HepG2 (cell line): ENCODE data around the gene C1QTNF1.

Experiments used
- ARNT ChIP-seq: fragments of 450-650 bp; IDR thresholded peaks from 2 replicates; pipeline ENCODE4 v1.6.1; 2017
- MXD4 ChIP-seq: IDR thresholded peaks from 2 replicates; pipeline ENCODE4 v1.6.1; 2016; ENCODE audit warnings: mild to moderate bottlenecking, missing biosample characterization, missing genetic modification reagents
- MYC ChIP-seq: sonication (generic); formaldehyde crosslinking; IDR thresholded peaks from 2 replicates; pipeline ENCODE4 v1.9.0; 2021; ENCODE audit warnings: missing genetic modification reagents, borderline replicate concordance
- NCOA1 ChIP-seq: sonication (generic); formaldehyde crosslinking; IDR thresholded peaks from 2 replicates; pipeline ENCODE4 v1.9.0; 2021; ENCODE audit warnings: missing genetic modification reagents
- SP2 ChIP-seq: sonication (generic); formaldehyde crosslinking; IDR thresholded peaks from 2 replicates; pipeline ENCODE4 v1.5.1; 2020; ENCODE audit warnings: mild to moderate bottlenecking, missing genetic modification reagents
- SSRP1 ChIP-seq: IDR thresholded peaks from 2 replicates; pipeline ENCODE4 v1.6.1; 2016; ENCODE audit warnings: control low read depth
- TF ChIP-seq, protein P1 (sequence below): IDR thresholded peaks from 2 replicates; pipeline ENCODE4 v1.6.1; 2012; ENCODE audit warnings: inconsistent platforms

DNA sequence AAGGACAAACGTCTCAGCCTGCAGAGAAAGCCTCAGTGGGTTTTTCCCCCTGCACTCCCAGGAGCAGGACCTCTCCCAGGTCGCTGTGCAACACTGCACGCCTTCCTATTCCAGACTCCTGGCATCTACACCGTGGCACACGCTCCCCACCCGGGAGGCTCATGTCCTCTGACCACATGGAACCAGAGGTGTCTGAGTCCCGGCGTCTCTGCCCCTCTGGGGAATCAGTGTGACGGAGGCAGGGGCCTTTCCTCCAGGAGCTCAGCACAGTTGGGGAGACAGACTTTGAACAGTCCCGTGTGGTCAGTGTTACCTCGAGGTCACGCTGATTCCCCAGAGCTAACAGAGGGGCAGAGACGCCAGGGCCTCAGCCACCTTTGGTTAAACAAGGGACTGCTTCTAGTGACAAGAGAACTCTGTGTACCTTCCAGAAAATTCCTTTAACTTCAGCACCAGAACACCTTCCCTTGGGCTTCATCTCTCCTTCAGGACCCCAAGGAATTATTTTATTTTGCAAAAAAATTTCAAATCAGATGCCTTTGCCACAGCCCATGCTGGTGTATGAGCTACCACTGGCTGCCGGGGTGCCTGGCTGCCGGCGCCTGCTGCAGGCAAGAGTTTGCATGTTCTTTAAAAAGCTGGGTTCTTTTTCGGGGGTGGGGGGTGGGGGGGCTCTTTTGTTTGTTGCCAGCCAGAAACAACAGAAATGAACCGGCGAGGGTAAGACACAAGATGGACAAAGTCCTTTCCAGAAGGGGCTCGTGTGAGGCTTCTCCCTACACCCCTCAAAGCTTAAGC lies 21.0 kb upstream of the C1QTNF1 start:
- TF ChIP-seq SSRP1 (CRISPR knock-in tag) (no peak), MYC (CRISPR knock-in tag) (no peak), NCOA1 (CRISPR knock-in tag) (no peak), ARNT (no peak), SP2 (CRISPR knock-in tag) (no peak), MXD4 (no peak)
- TF ChIP-seq, protein P1, sequence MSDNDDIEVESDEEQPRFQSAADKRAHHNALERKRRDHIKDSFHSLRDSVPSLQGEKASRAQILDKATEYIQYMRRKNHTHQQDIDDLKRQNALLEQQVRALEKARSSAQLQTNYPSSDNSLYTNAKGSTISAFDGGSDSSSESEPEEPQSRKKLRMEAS: no peak
